Measurements from ENCODE around the gene PSPH.

PSPH gene

GRCh38 chr7:55965805-55966421 is 85.3 kb downstream of the PSPH start:
- peaks cover 5% of the 10 kb centered on the region for H3K27me3 ChIP-seq
- no peaks in the 10 kb centered on the region for H3K36me3 ChIP-seq
- H3K4me3 ChIP-seq (ENCODE audit: low read depth in 1 of 2, low read length in 1 of 2): no peak overlapping the region
- peaks cover 15 to 19% of the 10 kb centered on the region in 2 experiments for H3K4me1 ChIP-seq (ENCODE audit: control insufficient read depth in 1 of 2, insufficient read depth in 1 of 2, low read depth in 1 of 2, low read length in 1 of 2)
- no peaks in the 10 kb centered on the region for H3K9me3 ChIP-seq
- TF ChIP-seq CTCF (IDR thresholded peaks at IDR 0.05): no peak
- no peak overlapping the region for H3K27ac ChIP-seq

DNA sequence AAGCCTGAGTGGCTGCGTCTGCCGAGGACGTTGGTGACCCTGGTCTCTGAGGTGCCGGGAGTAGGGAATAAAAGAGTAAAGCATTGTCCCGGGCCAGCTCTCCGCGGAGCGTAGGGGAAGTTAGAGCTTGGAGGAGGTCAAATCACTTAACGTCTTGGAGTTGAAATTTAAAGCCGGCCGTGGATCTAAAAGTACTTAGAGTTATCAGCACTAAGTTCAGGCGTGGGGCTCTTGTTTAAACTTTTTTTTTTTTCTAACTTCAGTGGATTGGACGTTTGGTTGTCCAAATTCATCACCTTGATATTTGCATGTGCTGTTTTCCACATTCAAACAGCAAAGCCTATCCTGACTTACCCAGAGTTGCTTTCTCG is 86.2 kb downstream of the PSPH start:
- Histone ChIP-seq H3K4me1 (ENCODE audit: control insufficient read depth in 1 of 2, insufficient read depth in 1 of 2, low read depth in 1 of 2, low read length in 1 of 2) (peaks cover 15 to 19% of the 10 kb centered on the region in 2 experiments), H3K4me3 (ENCODE audit: low read depth in 1 of 2, low read length in 1 of 2) (peak overlapping the region; percentile 64 to 79), H3K27me3 (peaks cover 5% of the 10 kb centered on the region), H3K36me3 (no peaks in the 10 kb centered on the region), H3K9me3 (no peaks in the 10 kb centered on the region), H3K27ac (peak overlapping the region; percentile 91)
- no peak for TF ChIP-seq CTCF (IDR thresholded peaks at IDR 0.05)

DNA sequence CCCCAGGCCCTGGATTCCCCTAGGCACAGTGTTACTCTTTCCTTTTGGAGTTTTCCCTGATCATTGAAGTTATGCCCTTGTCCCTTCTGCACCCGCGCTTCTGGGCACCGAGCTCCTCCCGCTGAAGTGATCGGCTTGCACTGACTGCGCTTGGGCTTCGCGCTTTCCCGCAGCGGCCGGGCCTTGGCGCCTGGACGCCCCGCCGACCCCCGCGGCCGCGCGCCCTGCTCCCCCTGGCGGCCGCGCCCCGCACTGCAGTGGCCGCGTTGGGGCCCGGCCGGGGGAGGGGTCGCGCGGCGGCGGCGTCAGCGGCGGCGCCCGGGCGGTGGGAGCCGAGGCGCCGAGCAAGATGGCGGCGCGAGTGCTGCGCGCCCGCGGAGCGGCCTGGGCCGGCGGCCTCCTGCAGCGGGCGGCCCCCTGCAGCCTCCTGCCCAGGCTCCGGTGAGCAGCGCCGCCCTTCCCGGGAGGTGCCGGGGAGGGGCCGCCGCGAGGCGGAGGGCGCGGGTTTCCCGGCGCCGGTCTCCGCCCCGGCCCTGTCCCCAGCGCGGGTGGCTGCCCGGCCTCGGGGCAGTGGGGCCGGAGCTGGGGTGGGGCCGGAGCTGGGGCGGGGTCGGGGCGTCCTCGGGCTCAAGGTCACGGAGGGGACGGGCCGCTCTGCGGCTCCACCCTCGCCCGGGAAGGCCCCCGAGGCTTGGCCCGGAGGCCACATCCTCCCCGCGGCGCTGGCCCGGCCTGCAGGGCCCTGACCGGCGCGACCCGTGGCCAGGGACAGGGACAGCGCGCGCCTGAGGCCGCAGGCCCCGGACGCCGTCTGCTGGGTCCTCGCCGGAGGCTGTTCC is 86.8 kb downstream of the PSPH start, which contains the start of gene NIPSNAP2:
Gene NIPSNAP2 (plus strand): TSS at position 325 of the 839 bp plus-strand sequence. CDS start 25 bp downstream, at position 350.
- TF ChIP-seq CTCF (IDR thresholded peaks at IDR 0.05): peak; percentile 66
- Histone ChIP-seq H3K27ac (peak within 1 kb of the TSS; percentile 91), H3K9me3 (no peaks in the 10 kb centered on the region), H3K4me3 (ENCODE audit: low read depth in 1 of 2, low read length in 1 of 2) (peak within 1 kb of the TSS; percentile 64 to 79), H3K4me1 (ENCODE audit: control insufficient read depth in 1 of 2, insufficient read depth in 1 of 2, low read depth in 1 of 2, low read length in 1 of 2) (peaks cover 15 to 19% of the 10 kb centered on the region in 2 experiments), H3K36me3 (no peaks in the 10 kb centered on the region), H3K27me3 (peaks cover 5% of the 10 kb centered on the region)

DNA sequence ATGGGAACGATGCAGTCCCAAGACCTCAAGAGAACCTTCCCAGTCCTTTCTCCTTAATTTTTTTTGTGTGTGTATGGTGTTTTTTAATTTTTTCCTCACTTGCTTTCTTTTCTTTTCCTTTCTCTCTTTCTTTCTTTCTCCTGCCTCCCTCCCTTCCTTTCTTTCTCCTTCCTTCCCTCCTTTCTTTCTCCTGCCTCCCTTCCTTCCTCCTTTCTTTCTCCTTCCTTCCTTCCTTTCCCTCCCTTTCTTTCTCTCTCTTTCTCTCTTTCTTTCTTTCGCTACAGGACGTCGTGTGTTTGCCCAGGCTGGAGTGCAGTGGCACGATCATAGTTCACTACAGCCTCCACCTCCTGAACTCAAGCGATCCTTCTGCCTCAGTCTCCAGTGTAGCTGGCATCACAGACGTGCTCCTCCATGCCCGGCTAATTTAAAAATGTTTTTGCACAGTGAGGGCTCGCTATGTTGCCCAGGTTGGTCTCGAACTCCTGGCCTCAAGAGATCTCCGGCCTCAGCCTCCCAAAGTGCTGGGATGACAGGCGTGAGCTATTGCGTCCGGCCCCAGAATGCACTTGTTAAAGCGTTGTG is 87.6 kb downstream of the PSPH start:
- Histone ChIP-seq H3K36me3 (no peaks in the 10 kb centered on the region), H3K4me3 (ENCODE audit: low read depth in 1 of 2, low read length in 1 of 2) (peak overlapping the region; percentile 60 to 79), H3K27ac (peak overlapping the region; percentile 91), H3K27me3 (peaks cover 5% of the 10 kb centered on the region), H3K4me1 (ENCODE audit: control insufficient read depth in 1 of 2, insufficient read depth in 1 of 2, low read depth in 1 of 2, low read length in 1 of 2) (peaks cover 15 to 19% of the 10 kb centered on the region in 2 experiments), H3K9me3 (no peaks in the 10 kb centered on the region)
- no peak for TF ChIP-seq CTCF (IDR thresholded peaks at IDR 0.05)

GRCh38 chr7:55962014-55962413 is 89.2 kb downstream of the PSPH start:
- H3K4me1 ChIP-seq (ENCODE audit: control insufficient read depth in 1 of 2, insufficient read depth in 1 of 2, low read depth in 1 of 2, low read length in 1 of 2): peaks cover 15 to 19% of the 10 kb centered on the region in 2 experiments
- no peaks in the 10 kb centered on the region for H3K36me3 ChIP-seq
- no peak overlapping the region for H3K4me3 ChIP-seq (ENCODE audit: low read depth in 1 of 2, low read length in 1 of 2)
- peaks cover 5% of the 10 kb centered on the region for H3K27me3 ChIP-seq
- TF ChIP-seq CTCF (IDR thresholded peaks at IDR 0.05): no peak
- no peaks in the 10 kb centered on the region for H3K9me3 ChIP-seq
- H3K27ac ChIP-seq: no peak overlapping the region
